ENCODE measurements around the gene ZNF423.

Gene ZNF423

DNA sequence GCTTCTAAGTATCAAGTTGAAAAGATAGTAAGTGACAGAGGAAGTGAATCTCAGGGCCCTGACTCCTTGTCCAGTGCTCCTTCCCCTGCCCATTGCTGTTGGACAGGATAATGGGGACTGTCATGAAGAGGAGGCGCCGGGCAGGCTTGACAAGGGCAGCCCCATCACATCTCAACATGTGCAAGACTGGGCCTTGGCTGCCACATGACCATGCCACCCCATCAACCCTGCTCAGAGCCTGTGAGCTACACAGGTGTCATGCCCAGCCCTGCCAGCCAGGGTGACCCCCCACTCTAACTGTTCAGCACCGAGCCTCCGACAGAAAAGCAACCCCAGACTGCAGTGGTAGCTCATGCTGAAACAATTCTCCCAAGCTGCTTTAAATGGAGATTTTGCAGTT is 310.7 kb downstream of the ZNF423 start:
- DNase-seq = no peak

DNA sequence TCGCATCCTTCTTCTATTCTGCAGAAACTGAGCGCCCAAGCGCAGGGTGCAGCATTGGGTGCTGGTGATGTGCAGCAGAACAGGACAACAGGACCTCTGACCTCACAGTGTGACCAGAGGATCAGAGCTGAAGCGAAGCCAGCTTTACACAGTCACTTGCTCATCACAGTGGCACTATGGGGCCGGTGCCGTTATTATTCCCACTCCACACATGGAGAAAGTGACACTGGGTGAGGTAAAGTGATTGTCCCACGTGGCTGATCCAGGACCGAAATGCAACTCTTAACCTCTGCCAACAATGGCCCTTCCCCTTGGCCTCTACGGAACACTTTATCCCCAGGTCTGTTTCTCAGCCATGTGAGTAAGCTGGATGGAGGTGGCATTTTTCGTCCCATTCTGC is 311.1 kb downstream of the ZNF423 start:
- DNase-seq = no peak

DNA sequence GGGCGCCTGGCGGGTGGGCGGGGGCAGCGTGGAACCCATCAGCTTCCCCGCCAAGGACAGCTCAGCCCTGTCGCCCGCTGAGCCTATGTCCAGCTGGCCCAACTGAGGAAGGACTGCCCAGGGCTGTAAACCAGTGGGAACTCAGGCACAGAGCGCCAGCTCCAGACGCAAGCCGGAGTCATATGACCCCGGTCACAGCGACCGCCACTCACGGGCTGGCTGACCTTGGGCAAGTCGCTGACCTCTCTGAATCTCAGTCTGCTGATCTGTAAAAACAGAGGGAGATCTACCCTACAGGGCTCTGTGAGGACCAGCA is 312.3 kb downstream of the ZNF423 start:
- no peak for DNase-seq

DNA sequence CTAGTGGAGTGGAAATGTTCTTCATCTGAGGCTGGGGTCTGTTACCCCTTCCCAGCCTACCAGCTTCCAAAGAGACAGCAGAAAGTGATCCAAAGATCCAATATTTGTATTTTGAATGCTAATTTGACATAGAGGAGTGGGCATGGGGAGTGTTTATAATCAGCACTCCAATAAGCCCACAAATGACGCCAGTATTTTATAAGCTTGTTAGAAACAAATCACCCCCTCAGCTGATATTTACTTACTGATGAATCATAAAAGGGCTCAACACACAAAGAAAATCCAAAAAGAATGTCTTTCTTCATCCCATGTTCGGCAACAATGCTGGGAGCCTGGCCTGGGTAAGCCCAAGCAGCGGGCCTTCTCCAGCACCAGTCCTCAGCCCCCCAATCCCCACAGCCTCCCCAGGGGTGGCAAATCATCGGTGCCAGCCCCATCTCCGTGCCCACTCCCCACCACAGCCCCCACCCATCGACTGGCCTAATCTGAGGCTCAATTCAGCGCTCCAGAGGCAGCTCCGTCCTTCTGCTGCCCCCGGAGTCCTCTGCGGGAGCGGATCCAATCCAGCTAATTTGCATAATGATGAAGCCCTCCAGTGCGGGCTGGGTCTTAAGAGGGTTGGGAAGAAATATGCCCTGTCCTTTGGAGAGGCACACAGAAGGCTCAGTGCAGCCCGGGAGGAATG is 312.8 kb downstream of the ZNF423 start:
- no peak for DNase-seq

DNA sequence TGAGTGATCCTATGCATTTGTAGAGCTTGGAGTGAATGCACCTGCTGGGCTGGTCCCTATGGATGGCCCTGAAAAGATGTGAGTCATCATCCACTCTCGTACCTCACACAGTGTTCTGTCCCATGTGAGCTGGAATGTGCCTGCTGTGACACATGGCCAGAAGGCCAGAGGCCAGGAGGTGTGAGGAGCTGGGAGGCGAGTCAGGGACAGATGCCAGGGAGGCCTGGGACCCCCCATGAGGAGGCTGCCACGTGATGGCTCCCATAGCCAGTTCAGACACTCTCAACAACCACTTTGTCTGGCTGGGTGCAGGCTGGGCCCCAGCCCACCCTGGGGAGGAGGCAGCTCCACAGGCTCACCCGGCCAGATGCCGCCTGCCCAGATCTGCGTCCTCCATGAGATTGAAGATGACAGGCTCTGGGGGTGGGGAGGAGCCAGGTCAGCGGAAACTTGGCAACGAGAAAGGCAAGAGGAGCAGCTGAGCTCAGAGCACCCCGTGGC is 313.5 kb downstream of the ZNF423 start:
- no peak for DNase-seq

DNA sequence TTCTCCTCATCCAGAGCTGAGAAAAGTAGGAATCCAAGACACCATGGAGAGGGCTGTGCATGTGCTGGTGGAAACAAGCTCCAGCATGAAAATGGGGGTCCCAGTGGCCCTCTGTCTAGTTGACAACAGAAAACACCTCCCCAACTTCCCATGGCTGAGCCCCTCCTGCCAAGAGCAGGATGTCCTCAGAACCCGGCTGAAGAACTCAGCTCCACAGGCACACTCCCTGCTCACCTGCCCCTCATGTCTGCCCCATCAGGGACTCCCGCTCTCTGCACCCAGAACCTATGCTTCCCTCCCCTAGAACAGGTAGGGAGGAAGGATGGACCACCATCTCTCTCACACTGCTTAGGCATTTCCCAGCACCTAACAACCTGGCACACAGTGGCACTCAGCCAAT is 315.1 kb downstream of the ZNF423 start:
- no peak for DNase-seq

DNA sequence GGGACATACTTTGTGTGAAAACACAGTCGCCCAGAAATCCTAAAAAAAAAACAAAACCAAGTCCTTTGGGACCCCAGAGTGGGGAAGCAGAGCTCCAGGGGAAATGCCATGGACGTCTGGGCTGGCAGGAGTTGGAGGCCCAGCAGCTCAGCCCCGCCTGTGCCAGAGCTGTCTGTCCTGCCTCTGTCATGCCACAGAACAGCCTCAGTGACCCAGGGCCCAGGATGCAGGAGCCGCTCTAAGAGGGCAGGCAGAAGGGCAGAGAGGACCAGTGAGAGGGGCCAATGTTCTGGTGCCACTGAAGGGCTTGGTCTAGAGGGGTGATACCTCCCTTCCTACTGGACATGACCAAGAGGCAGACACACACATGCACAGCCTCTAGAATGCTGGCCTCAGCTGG is 316.2 kb downstream of the ZNF423 start:
- DNase-seq = no peak

DNA sequence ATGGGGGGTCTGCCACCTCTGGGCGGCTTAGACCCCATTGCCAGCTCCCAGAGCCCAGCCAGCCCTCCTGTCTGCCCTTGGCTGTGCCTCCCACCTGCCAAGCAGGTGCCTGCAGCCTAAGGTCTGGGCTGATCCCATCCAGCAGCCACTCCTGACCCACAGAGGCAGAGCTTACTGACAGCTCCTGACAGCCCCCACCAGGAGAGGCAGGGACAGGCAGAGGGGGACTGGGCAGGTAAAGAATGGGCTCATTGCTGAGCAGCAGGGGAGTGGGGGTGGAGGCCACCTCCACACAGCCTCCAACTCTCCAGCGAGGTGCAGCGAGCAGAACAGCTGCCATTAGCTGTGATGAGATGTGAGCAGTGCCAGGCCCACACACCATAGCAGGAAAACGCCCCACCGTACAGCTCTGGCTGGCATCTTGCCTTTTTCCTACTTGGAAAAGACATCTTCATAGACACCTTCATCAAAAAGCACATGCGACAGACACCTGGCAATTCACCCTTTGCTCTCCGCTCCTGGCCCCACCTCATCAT is 317.9 kb downstream of the ZNF423 start:
- no peak for DNase-seq

DNA sequence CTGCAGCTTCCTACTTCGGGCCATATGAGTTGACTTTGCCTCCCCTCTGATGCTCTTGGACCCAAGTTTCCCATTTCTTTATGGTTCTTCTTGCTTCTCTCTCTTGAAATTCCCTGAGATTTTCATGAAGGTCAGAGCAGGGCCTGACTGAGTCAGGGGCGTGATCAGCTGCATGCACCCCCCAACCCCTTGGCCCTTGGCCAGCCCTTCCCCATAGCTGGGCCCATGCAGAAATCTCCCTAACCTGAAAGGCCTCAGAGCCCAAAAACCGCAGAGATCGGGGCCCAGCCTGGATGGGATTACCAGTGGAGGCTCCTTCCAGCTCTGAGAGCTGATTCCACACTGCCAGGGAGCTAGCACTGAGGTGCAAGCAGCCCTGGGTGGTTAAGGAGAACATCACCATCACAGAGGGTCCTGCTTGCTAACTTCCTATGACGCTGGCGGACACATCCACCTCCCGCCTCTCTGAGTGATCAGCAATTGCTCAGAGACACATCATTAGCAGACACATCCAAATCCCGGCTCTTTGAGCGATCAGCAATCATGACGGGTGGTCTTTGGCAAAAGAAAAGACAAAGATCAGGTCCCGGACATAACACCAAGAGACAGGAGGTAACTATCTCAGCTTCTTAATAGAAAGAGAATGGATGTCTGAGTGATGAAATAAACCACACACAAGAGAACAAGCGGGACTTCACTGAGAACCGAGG is 320.9 kb downstream of the ZNF423 start:
- no peak for DNase-seq

DNA sequence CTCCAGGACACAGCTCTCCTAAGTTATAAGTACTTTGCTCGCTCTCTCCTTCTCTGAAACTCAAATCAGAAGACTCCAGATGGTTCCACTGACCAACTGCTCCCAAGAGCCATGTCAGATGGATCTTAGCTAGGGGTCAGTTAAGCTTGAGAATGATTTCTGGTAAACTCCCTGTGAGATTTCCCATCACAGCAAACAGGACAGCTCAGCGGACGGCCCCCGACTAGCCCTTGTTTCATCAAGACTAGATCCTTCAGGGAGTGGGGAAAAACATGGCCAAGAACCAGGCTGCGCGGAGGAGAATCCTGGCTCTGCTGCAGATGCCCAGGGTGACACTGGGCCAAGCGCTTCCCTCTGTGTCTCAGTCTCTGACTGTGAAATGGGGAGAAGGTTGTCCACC is 322.5 kb downstream of the ZNF423 start:
- no peak for DNase-seq

DNA sequence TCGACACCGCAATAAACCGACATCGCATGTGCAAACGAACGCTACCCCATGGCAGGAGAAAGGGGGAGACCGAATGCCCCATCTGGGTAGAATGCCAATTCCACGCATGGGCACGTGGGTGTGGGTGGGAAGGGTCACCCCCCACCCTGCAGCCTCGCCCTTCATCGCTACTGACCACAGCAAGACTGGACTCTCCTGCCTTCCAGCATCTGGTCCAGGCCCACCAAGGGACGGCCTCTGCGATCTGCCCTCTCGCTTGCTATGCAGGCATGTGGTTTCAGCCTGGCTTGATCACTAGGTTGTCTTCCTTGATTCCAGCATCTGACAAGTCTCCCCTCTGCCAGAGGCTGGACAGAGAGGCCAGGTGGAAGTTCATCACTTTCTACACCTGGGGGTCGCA is 323.0 kb downstream of the ZNF423 start:
- DNase-seq = no peak

DNA sequence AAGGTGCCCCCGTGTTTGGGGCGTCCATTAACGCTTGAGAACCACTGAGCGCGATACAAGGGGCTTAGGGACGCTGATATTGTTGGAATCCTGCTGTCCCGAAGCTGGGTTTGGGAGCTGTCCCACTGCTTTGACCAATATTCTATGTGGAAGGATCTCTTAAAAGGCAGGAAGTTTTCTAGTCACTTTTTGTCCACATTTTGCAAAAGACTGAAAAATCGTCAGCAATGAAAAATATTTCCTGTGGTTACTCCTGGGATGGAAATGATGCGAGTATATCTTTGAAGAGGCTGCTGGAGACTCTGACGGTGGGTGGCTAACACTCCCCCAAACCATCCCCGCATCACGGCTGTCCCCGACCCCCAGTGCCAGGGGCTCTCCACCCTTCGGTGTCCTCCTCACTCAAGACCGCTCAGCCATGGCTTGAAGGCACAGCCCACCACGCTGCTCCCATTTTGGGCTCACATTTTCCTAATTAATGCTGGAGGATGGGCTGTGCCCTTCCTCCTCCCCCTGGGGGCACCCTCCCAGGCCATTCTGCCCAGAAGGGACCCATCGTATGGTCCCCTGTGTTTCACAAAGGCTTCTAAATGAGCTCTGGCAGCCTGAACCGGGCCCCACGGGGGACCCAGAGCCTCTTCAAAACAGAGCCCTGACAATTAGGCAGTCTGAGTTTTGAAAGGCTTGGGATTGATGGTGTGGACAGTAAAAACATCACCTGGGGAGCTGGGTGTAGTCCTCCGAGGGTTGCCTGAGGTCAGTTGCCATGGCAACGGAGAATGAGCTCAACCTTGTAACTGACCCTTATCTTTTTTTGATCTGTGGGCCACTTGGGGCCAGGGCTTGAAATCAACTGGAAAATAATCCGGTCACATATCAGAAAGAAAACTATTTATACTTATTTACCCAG is 323.7 kb downstream of the ZNF423 start:
- peak; percentile 21 for DNase-seq

DNA sequence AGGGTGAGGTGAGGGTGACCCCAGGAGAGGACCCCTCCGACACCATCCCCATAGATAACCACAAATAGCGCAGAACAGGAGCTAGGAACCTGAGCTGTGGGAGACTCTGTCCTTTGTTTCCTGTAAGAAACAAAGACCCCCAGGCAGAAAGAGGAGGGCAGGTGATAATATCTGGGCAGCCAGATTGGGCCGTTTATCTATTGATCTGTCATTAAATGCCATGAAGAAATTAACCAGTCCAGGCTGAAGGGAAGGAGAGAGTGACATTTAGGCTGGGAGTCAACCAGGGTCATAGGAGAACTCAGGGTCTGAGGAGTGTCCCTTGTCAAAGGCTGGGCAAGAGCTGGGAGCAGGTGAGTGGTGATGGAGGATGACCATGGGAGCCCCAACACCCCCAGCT is 324.5 kb downstream of the ZNF423 start:
- DNase-seq = no peak

DNA sequence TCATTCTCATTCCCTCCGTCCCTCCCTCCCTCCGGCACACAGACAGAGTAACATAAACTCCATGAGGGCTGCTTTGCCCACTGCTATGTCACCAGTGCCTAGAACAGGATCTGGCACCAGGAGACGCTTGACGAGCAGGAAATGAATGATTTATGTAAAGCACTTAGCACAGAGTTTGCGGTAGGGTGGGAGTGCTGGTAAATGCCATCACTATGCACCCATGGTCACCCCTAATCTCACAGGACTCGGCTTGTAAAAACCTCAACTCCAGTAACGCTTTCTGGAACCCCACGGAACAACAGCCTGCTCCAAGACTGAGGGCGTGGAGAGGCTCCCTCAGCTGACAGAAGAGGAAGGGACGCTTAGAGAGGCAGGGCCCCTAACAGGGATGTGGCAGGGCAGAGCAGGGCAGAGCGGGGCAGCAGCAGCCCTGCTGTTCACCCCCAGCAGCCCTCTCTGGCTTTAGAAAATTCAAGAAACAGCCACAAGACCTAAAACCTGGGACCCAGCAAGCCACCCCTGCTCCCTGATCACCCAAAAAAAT is 325.4 kb downstream of the ZNF423 start:
- DNase-seq = no peak

DNA sequence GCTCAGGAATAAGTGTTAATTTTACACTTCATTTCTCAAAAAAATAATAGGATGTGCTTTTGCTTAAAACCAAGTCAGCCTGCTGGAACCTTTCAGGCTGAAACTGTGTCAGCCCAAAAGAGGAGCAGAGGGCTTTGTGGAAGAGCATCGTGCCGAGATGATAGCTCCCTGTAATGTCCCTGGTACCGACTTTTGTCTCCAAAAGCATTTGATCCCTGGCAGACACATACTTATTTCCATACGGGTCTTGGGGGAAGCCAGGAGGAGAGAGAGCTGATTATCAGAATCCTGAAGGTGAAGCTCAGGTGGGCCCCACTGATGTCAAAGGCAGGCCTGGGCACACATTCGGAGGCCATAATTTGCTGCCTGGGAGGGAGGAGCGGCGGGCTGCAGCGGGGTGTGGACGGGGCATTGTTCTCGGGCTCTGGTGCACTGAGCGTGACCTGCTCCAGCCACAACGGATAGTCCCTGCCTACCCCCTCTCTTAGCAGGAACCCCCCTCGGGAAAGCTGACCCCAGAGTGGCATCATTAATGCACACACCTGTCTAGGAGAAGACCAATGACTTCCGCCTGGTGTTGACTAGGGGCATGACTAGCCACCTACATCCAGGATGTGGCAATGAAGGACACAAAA is 326.4 kb downstream of the ZNF423 start:
- no peak for DNase-seq

DNA sequence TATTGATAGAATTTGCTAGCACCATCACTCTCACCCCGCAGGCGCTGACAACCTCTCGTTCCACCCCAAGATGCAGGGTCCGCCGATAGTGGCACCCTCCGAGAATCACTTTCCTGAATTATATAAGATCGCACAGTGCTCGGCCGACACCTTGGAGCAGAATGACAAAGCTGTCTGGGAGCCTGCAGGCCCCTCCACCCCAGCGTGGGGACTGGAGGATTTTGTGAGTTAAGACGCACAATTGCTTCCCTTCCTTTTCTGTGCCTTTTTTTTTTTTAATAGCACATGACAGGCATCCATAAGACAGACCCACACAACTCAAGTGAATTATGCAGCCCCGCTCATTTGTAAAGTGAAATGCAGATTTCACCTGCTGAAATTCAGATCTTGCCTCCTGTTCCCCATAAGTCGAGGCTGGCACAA is 327.0 kb downstream of the ZNF423 start:
- DNase-seq = no peak

DNA sequence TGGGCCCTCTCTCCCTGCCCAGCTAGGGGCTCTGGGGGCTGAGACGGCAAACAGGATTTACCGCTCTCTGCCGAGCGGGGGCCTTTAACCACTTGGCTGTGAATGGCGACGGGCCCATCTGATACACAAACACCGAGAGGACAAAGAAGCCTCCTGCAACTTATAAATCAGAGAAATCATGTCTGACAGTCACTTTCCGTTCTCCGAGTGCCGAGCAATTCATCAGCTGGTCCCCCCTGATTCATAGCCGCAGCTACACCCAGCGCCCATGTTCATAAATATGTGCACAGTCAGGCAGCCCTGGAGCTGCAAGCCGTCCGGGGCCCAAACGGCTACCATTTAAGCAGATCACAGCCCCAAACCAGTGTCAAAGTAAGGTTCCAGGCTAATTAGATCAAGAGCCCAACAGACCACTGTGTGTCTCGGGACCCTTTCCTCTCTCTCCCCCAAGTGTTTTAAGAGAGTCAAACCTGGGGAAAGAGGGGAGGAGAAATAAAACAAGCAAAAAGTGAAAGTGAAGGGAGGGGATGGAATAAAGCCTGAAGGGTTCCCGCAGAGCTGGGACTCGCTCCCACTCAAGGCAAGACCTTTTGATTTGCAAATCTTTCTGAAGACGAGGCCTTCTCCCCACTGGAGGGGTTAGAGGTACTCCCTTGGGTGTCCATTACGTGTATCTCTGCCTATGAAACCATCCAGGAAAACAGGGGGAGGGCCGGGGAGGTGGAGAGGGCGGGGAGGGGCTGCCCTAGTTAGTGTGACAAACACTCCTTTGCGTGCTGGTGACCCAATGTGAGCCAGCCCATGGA is 327.6 kb downstream of the ZNF423 start:
- peak; percentile 34 for DNase-seq

DNA sequence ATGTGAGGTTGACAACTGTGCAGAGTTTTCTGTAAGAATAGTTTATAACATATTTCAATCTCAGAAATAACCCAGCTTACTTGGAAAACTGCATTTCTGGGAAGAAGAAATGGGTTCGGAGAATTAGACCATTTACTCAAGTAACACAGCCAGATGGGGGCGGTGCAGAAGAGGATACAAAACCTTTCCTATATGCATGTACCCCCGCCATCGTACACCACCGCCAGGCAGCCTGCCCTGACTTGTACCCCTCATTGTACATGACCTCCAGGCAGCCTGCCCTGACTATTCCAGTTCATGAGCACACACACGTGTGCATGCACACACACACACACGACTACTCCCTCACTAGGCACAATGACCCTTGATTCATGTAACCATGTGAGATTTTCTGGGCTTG is 328.3 kb downstream of the ZNF423 start:
- no peak for DNase-seq

DNA sequence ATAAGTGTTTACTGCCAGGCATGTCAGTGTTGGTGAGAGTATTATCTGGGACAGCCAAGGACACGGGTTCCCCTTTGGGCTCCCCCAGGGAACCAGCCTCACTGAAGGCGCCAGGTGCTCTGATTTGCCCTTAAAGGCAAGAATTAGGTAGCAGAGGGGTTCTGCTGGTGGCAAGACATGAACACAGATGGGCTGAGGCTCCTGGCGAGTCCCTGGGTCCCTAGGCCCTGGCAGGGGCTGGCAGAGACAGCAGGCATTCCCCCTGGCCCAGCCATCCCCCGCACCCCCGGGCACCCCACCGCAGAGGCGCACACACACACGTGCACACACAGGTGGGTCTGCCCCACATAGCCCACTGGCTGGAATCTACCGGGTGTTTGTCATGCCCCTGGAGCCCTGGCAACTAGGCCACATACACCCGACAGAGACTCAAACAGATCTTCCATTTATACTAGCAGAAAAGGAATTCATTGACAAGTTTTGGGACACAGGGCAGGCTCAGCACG is 329.0 kb downstream of the ZNF423 start:
- no peak for DNase-seq

DNA sequence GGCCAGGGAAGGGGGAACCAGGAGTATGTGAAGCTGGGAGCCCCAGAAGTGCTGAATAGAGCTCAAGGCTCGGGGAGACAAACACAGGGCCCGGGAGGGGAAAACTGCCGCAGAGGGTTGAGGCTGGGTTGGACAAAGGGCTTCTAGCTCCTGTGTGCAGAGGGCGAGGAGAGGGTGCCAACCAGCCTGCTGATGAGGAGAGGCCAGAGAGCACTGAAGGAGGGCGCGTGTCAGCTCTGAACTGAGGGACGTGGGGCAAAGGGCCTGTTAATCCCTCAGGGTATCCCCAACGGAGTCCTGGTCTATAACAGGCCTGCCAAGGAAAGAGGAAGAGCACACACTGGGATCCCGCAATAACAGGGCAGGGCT is 331.0 kb downstream of the ZNF423 start:
- no peak for DNase-seq

DNA sequence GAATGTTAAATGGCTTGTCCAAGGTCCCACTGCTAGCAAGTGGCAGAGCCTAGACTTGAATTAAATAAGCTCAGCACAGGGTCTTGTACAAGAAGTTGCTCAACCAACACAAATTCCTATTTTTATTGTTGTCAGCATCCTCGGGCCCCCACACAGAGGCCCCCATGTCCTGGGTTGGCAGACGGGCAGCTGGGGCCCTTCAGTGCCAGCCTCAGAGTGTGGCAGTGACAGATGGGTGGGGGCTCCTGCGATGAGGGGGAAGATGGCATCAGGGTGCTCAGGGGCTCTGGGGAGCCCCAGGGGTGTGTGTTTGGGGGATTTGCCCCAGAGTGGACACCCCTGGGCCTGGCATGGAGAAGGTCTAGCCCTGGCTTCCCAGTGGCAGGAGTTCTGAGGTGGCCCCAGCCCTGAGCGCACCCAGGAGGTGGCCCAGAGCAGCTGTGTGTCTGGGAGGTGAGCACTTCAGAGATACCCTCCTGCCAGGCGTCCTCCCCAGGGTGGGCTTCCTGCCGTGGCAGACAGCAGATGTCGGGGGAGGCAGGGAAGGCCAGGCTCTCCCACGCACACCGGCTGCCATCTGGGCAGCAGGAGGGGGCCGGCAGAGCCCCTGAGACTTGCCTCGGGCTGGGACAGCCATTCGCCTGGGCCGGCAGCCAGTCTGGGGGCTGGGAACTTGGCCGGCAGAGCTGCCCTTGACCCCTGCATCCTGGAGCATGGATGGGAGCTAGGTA is 331.5 kb downstream of the ZNF423 start:
- no peak for DNase-seq
